ENCODE measurements around the gene PRSS2.
A peak's percentile ranks its signal among the peaks of the same experiment; 100 is the strongest.

The PRSS2 gene

GRCh38 chr7:142788303-142789289 lies 17.8 kb downstream of the PRSS2 start:
- H3K4me1 ChIP-seq (ENCODE audit: control insufficient read depth, insufficient read depth, low read length), result no peaks in the 10 kb centered on the region
- H3K9ac ChIP-seq (ENCODE audit: low read length), result no peak overlapping the region
- H3K9me3 ChIP-seq (ENCODE audit: control insufficient read depth, low read length), result no peaks in the 10 kb centered on the region
- DNase-seq (ENCODE audit: low read depth), result no peak
- H3K36me3 ChIP-seq (ENCODE audit: control insufficient read depth, insufficient read depth, low read length, severe bottlenecking), result no peaks in the 10 kb centered on the region
- H3K27me3 ChIP-seq (replicated peaks; ENCODE audit: control insufficient read depth, insufficient read depth, low read length), result peaks cover 34% of the 10 kb centered on the region
- no peak overlapping the region for H3K4me3 ChIP-seq (ENCODE audit: low read length)

- DNase-seq (ENCODE audit: low read depth), result no peak
- Histone ChIP-seq H3K9me3 (ENCODE audit: control insufficient read depth, low read length) (no peaks in the 10 kb centered on the region), H3K36me3 (ENCODE audit: control insufficient read depth, insufficient read depth, low read length, severe bottlenecking) (no peaks in the 10 kb centered on the region), H3K9ac (ENCODE audit: low read length) (no peak overlapping the region), H3K4me3 (ENCODE audit: low read length) (no peak overlapping the region), H3K27me3 (replicated peaks; ENCODE audit: control insufficient read depth, insufficient read depth, low read length) (peaks cover 42% of the 10 kb centered on the region), H3K4me1 (ENCODE audit: control insufficient read depth, insufficient read depth, low read length) (no peaks in the 10 kb centered on the region)
Measured at GRCh38 chr7:142789441-142789840, 18.7 kb downstream of the PRSS2 start.

DNA sequence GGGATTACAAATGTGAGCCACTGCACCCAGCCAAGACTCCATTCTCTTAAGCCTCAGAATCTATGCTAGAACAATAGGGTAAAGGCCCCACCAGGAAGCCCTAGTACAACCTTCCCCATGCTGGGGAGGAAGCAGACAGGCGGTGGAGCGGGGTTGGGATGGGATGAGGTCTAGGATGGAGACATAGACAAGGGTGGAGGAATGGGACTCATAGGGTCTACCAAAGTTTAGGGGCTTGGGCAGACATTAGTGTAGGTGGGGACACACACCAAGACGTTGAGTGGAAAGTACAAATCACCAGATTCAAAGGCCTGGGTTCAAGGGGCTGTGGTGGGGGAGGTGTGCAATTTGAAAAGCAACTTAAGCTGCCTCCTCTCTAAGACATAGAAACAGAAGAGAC lies 19.3 kb downstream of the PRSS2 start:
- H3K27me3 ChIP-seq (replicated peaks; ENCODE audit: control insufficient read depth, insufficient read depth, low read length), result peaks cover 48% of the 10 kb centered on the region
- no peaks in the 10 kb centered on the region for H3K9me3 ChIP-seq (ENCODE audit: control insufficient read depth, low read length)
- no peaks in the 10 kb centered on the region for H3K4me1 ChIP-seq (ENCODE audit: control insufficient read depth, insufficient read depth, low read length)
- no peak overlapping the region for H3K9ac ChIP-seq (ENCODE audit: low read length)
- DNase-seq (ENCODE audit: low read depth), result no peak
- H3K4me3 ChIP-seq (ENCODE audit: low read length), result no peak overlapping the region
- no peaks in the 10 kb centered on the region for H3K36me3 ChIP-seq (ENCODE audit: control insufficient read depth, insufficient read depth, low read length, severe bottlenecking)

GRCh38 chr7:142790555-142790954 lies 19.8 kb downstream of the PRSS2 start:
- no peak for DNase-seq (ENCODE audit: low read depth)
- Histone ChIP-seq H3K9me3 (ENCODE audit: control insufficient read depth, low read length) (no peaks in the 10 kb centered on the region), H3K36me3 (ENCODE audit: control insufficient read depth, insufficient read depth, low read length, severe bottlenecking) (no peaks in the 10 kb centered on the region), H3K4me1 (ENCODE audit: control insufficient read depth, insufficient read depth, low read length) (no peaks in the 10 kb centered on the region), H3K9ac (ENCODE audit: low read length) (no peak overlapping the region), H3K27me3 (replicated peaks; ENCODE audit: control insufficient read depth, insufficient read depth, low read length) (peaks cover 53% of the 10 kb centered on the region), H3K4me3 (ENCODE audit: low read length) (no peak overlapping the region)

- H3K9ac ChIP-seq (ENCODE audit: low read length), result no peak overlapping the region
- no peak overlapping the region for H3K4me3 ChIP-seq (ENCODE audit: low read length)
- H3K4me1 ChIP-seq (ENCODE audit: control insufficient read depth, insufficient read depth, low read length), result no peaks in the 10 kb centered on the region
- DNase-seq (ENCODE audit: low read depth), result no peak
- H3K36me3 ChIP-seq (ENCODE audit: control insufficient read depth, insufficient read depth, low read length, severe bottlenecking), result no peaks in the 10 kb centered on the region
- H3K27me3 ChIP-seq (replicated peaks; ENCODE audit: control insufficient read depth, insufficient read depth, low read length), result peaks cover 63% of the 10 kb centered on the region
- H3K9me3 ChIP-seq (ENCODE audit: control insufficient read depth, low read length), result no peaks in the 10 kb centered on the region
Measured at GRCh38 chr7:142791502-142791901, 20.7 kb downstream of the PRSS2 start.

DNA sequence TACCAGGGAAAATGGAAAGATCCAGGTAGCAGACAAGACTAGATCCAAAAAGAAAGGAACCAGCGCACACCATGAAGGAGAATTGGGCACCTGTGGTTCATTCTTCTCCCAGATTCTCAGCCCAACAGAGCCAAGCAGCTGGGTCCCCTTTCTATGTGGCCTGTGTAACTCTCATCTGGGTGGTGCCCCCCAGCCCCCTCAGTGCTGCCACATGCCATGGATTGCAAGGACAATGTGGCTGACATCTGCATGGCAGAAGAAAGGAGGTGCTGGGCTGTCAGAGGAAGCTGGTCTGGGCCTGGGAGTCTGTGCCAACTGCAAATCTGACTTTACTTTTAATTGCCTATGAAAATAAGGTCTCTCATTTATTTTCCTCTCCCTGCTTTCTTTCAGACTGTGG lies 21.4 kb downstream of the PRSS2 start:
- Histone ChIP-seq H3K36me3 (ENCODE audit: control insufficient read depth, insufficient read depth, low read length, severe bottlenecking) (no peaks in the 10 kb centered on the region), H3K27me3 (replicated peaks; ENCODE audit: control insufficient read depth, insufficient read depth, low read length) (peaks cover 68% of the 10 kb centered on the region), H3K4me3 (ENCODE audit: low read length) (no peak overlapping the region), H3K4me1 (ENCODE audit: control insufficient read depth, insufficient read depth, low read length) (peaks cover under 1% of the 10 kb centered on the region), H3K9ac (ENCODE audit: low read length) (no peak overlapping the region), H3K9me3 (ENCODE audit: control insufficient read depth, low read length) (no peaks in the 10 kb centered on the region)
- no peak for DNase-seq (ENCODE audit: low read depth)

- no peaks in the 10 kb centered on the region for H3K36me3 ChIP-seq (ENCODE audit: control insufficient read depth, insufficient read depth, low read length, severe bottlenecking)
- H3K27me3 ChIP-seq (replicated peaks; ENCODE audit: control insufficient read depth, insufficient read depth, low read length), result peaks cover 73% of the 10 kb centered on the region
- peaks cover 5% of the 10 kb centered on the region for H3K4me1 ChIP-seq (ENCODE audit: control insufficient read depth, insufficient read depth, low read length)
- no peak for DNase-seq (ENCODE audit: low read depth)
- no peak overlapping the region for H3K9ac ChIP-seq (ENCODE audit: low read length)
- no peaks in the 10 kb centered on the region for H3K9me3 ChIP-seq (ENCODE audit: control insufficient read depth, low read length)
- no peak overlapping the region for H3K4me3 ChIP-seq (ENCODE audit: low read length)
Measured at GRCh38 chr7:142792593-142792992, 21.8 kb downstream of the PRSS2 start.

DNA sequence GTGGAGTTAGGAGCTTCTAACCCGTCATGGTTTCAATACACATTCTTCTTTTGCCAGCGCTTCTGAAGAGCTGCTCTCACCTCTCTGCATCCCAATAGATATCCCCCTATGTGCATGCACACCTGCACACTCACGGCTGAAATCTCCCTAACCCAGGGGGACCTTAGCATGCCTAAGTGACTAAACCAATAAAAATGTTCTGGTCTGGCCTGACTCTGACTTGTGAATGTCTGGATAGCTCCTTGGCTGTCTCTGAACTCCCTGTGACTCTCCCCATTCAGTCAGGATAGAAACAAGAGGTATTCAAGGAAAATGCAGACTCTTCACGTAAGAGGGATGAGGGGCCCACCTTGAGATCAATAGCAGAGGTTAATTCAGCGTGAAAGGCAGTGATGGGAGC lies 22.4 kb downstream of the PRSS2 start:
- Histone ChIP-seq H3K4me3 (ENCODE audit: low read length) (no peak overlapping the region), H3K27me3 (replicated peaks; ENCODE audit: control insufficient read depth, insufficient read depth, low read length) (peaks cover 73% of the 10 kb centered on the region), H3K4me1 (ENCODE audit: control insufficient read depth, insufficient read depth, low read length) (peaks cover 7% of the 10 kb centered on the region), H3K9ac (ENCODE audit: low read length) (no peak overlapping the region), H3K9me3 (ENCODE audit: control insufficient read depth, low read length) (no peaks in the 10 kb centered on the region), H3K36me3 (ENCODE audit: control insufficient read depth, insufficient read depth, low read length, severe bottlenecking) (no peaks in the 10 kb centered on the region)
- no peak for DNase-seq (ENCODE audit: low read depth)

GRCh38 chr7:142795339-142795863 lies 24.6 kb downstream of the PRSS2 start:
- Histone ChIP-seq H3K4me3 (ENCODE audit: low read length) (no peak overlapping the region), H3K27me3 (replicated peaks; ENCODE audit: control insufficient read depth, insufficient read depth, low read length) (peaks cover 82% of the 10 kb centered on the region), H3K4me1 (ENCODE audit: control insufficient read depth, insufficient read depth, low read length) (peaks cover 7% of the 10 kb centered on the region), H3K9me3 (ENCODE audit: control insufficient read depth, low read length) (no peaks in the 10 kb centered on the region), H3K36me3 (ENCODE audit: control insufficient read depth, insufficient read depth, low read length, severe bottlenecking) (no peaks in the 10 kb centered on the region), H3K9ac (ENCODE audit: low read length) (no peak overlapping the region)
- DNase-seq (ENCODE audit: low read depth), result no peak

DNA sequence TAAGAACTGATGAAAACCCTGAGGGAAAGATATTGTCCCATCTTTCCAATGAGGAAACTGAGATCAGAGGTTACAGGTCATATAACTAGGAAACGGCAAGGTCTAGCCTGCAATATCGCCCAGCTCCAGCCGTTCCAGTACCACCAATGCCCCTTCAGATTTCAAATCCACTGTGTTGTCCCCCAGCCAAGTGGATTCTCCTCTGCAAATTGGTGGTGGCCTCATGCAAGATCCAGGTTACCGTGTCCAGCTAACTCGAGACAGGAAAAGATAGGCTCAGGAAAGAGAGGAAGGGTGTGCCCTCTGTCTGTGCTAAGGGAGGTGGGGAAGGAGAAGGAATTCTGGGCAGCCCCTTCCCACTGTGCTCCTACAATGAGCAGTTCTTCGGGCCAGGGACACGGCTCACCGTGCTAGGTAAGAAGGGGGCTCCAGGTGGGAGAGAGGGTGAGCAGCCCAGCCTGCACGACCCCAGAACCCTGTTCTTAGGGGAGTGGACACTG lies 25.3 kb downstream of the PRSS2 start:
- H3K4me3 ChIP-seq (ENCODE audit: low read length), result no peak overlapping the region
- no peak for DNase-seq (ENCODE audit: low read depth)

GRCh38 chr7:142796501-142797390 lies 26.0 kb downstream of the PRSS2 start:
- H3K9ac ChIP-seq (ENCODE audit: low read length), result peak overlapping the region; percentile 13
- peak overlapping the region; percentile 54 for H3K4me3 ChIP-seq (ENCODE audit: low read length)
- peaks cover 79% of the 10 kb centered on the region for H3K27me3 ChIP-seq (replicated peaks; ENCODE audit: control insufficient read depth, insufficient read depth, low read length)
- H3K9me3 ChIP-seq (ENCODE audit: control insufficient read depth, low read length), result no peaks in the 10 kb centered on the region
- H3K4me1 ChIP-seq (ENCODE audit: control insufficient read depth, insufficient read depth, low read length), result peaks cover 7% of the 10 kb centered on the region
- peak; percentile 36 for DNase-seq (ENCODE audit: low read depth)
- H3K36me3 ChIP-seq (ENCODE audit: control insufficient read depth, insufficient read depth, low read length, severe bottlenecking), result no peaks in the 10 kb centered on the region

More for the DNA sequence above, 25.3 kb downstream of the PRSS2 start:
- no peaks in the 10 kb centered on the region for H3K9me3 ChIP-seq (ENCODE audit: control insufficient read depth, low read length)
- no peaks in the 10 kb centered on the region for H3K36me3 ChIP-seq (ENCODE audit: control insufficient read depth, insufficient read depth, low read length, severe bottlenecking)
- peaks cover 79% of the 10 kb centered on the region for H3K27me3 ChIP-seq (replicated peaks; ENCODE audit: control insufficient read depth, insufficient read depth, low read length)
- peaks cover 7% of the 10 kb centered on the region for H3K4me1 ChIP-seq (ENCODE audit: control insufficient read depth, insufficient read depth, low read length)
- no peak overlapping the region for H3K9ac ChIP-seq (ENCODE audit: low read length)

Data from adipocyte (in vitro differentiated cells).